Hepatocyte (in vitro differentiated cells): ENCODE data around the gene PROSER1.

Experiments
- EZH2 ChIP-seq: fragments of 200-600 bp; sonication (generic); IDR thresholded peaks from 2 replicates; pipeline ENCODE4 v1.6.1; 2016; ENCODE audit warnings: antibody characterized with exemption, mild to moderate bottlenecking, borderline replicate concordance
- EZH2phosphoT487 ChIP-seq: fragments of 200-600 bp; sonication (generic); IDR thresholded peaks from one replicate; pipeline ENCODE4 v1.6.1; 2018; ENCODE audit warnings: antibody characterized with exemption, mild to moderate bottlenecking, low read depth, moderate library complexity; ENCODE audit not compliant: unreplicated experiment, severe bottlenecking
- TF ChIP-seq, protein P1 (sequence below): fragments of 200-600 bp; sonication (generic); IDR thresholded peaks from 2 replicates; pipeline ENCODE4 v1.5.1; 2016; ENCODE audit warnings: antibody characterized with exemption, mild to moderate bottlenecking; ENCODE audit not compliant: poor library complexity

DNA sequence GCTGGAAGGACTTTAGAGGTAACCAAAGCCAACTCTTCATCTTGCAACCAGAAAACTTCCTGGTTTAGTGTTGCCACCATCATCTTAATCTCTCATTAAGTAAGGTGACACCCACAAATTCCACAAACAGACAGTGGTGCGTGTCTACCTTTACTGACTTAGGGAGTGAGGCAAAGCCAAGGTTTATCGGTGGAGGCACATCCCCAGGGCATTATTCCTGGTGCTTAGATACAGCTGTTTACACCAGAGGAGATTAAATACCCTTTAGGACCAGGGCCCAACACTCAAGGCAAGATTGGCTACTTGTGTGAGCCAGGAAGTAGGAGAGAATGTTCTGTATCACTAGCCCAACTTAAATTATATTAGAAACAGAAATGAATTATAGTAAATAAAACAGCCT, 56.8 kb downstream of the PROSER1 start:
- no peak for TF ChIP-seq EZH2phosphoT487
- TF ChIP-seq, protein P1, sequence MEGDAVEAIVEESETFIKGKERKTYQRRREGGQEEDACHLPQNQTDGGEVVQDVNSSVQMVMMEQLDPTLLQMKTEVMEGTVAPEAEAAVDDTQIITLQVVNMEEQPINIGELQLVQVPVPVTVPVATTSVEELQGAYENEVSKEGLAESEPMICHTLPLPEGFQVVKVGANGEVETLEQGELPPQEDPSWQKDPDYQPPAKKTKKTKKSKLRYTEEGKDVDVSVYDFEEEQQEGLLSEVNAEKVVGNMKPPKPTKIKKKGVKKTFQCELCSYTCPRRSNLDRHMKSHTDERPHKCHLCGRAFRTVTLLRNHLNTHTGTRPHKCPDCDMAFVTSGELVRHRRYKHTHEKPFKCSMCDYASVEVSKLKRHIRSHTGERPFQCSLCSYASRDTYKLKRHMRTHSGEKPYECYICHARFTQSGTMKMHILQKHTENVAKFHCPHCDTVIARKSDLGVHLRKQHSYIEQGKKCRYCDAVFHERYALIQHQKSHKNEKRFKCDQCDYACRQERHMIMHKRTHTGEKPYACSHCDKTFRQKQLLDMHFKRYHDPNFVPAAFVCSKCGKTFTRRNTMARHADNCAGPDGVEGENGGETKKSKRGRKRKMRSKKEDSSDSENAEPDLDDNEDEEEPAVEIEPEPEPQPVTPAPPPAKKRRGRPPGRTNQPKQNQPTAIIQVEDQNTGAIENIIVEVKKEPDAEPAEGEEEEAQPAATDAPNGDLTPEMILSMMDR, result no peak
- no peak for TF ChIP-seq EZH2
